ENCODE results near the gene CHD1L.

DNA sequence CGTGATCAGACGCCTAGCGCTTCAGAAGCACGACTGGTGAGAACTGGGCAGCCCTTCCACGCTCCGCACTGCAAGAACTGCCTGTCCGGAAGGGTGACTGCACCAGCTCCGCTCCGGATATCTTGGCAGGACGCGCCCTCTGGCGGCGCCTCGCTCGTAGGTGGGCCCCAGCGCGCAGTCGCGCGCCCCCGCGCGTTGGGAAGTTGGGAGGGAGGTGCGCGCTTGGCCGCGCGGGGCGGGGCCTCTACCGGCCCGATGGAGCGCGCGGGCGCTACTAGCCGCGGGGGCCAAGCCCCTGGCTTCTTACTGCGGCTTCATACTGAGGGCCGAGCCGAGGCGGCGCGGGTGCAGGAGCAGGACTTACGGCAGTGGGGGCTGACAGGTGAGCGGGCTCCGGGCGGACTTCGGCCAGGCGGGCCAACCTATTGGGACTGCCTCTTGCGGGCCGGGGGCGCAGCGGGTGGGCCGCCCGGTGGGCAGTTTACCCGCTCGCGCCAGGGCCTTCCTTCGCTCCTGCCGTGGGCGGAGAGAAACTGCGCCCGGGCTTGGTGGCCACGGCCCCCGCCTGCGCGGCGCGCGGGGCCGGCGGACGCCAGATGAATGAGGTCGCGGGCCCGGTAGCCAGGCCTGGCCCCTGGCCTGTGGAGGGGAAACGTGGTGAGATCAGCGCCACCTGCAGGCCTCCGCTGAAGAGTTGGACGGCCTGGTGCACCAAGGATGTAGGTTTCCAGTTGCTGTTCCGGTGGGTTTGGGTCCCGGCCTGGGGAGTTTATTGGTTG lies at the start of gene CHD1L:
- TF ChIP-seq, protein P1, sequence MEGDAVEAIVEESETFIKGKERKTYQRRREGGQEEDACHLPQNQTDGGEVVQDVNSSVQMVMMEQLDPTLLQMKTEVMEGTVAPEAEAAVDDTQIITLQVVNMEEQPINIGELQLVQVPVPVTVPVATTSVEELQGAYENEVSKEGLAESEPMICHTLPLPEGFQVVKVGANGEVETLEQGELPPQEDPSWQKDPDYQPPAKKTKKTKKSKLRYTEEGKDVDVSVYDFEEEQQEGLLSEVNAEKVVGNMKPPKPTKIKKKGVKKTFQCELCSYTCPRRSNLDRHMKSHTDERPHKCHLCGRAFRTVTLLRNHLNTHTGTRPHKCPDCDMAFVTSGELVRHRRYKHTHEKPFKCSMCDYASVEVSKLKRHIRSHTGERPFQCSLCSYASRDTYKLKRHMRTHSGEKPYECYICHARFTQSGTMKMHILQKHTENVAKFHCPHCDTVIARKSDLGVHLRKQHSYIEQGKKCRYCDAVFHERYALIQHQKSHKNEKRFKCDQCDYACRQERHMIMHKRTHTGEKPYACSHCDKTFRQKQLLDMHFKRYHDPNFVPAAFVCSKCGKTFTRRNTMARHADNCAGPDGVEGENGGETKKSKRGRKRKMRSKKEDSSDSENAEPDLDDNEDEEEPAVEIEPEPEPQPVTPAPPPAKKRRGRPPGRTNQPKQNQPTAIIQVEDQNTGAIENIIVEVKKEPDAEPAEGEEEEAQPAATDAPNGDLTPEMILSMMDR (IDR thresholded peaks at IDR 0.05; ENCODE audit: low read length), result peak; percentile 89
- TF ChIP-seq EZH2 (IDR thresholded peaks at IDR 0.05; ENCODE audit: borderline replicate concordance, low read length), result no peak

Measured in OCI-LY1 (cell line).